PC-3 (cell line): ENCODE results near the gene CRIP3.

ENCODE experiments used
- CTCF ChIP-seq: fragments of 300-600 bp; sonication (generic); conservative IDR thresholded peaks from 2 replicates; pipeline ENCODE4 v1.5.1; 2017; ENCODE audit warnings: antibody characterized with exemption, low read depth, mild to moderate bottlenecking, low read length
- EZH2 ChIP-seq: fragments of 300-600 bp; sonication (generic); IDR thresholded peaks from one replicate; pipeline ENCODE4 v1.6.1; 2017; ENCODE audit warnings: antibody characterized with exemption, mild to moderate bottlenecking, low read length; ENCODE audit not compliant: unreplicated experiment

GRCh38 chr6:43268355-43268700 is 40.3 kb downstream of the CRIP3 start:
- TF ChIP-seq CTCF, result no peak
- no peak for TF ChIP-seq EZH2
